Osteocyte (in vitro differentiated cells): ENCODE data around the gene GAS7. TPM values are rescaled to one million over a fixed set of nuclear protein-coding genes. Genes with fewer than 3 reads are reported as not detected.

Experiments used
- DNase-seq: peaks from one replicate; pipeline ENCODE4 v3.0.0; 2021; ENCODE audit warnings: mixed read lengths; ENCODE audit not compliant: unreplicated experiment; ENCODE audit errors: extremely low spot score
- H3K27ac Mint-ChIP-seq: one replicate; pipeline ENCODE4 v1.8.0; 2021; ENCODE audit warnings: mild to moderate bottlenecking, mixed read lengths; ENCODE audit not compliant: unreplicated experiment
- H3K27me3 Mint-ChIP-seq: one replicate; pipeline ENCODE4 v1.8.0; 2021; ENCODE audit warnings: mixed read lengths; ENCODE audit not compliant: unreplicated experiment
- H3K36me3 Mint-ChIP-seq: one replicate; pipeline ENCODE4 v1.8.0; 2021; ENCODE audit warnings: mixed read lengths; ENCODE audit not compliant: unreplicated experiment
- H3K4me1 Mint-ChIP-seq: one replicate; pipeline ENCODE4 v1.8.0; 2021; ENCODE audit warnings: mixed read lengths; ENCODE audit not compliant: unreplicated experiment
- H3K4me3 Mint-ChIP-seq: one replicate; pipeline ENCODE4 v1.8.0; 2021; ENCODE audit warnings: mild to moderate bottlenecking, moderate library complexity, mixed read lengths; ENCODE audit not compliant: unreplicated experiment
- H3K9me3 Mint-ChIP-seq: one replicate; pipeline ENCODE4 v1.8.0; 2021; ENCODE audit warnings: mixed read lengths; ENCODE audit not compliant: unreplicated experiment
- total RNA-seq: library from RNA; stranded (reverse); gene quantifications from 2 replicates; pipeline ENCODE4 v1.2.1, GENCODE V29; 2021
- TF ChIP-seq, protein P1 (sequence below): fragments of 200-600 bp; sonication (generic); IDR thresholded peaks from 2 replicates; pipeline ENCODE4 v1.5.0; 2021; ENCODE audit warnings: antibody characterized with exemption, mild to moderate bottlenecking, moderate library complexity

Gene GAS7
- total RNA-seq, 1 donor from 2014 or later, result 18.1 TPM

DNA sequence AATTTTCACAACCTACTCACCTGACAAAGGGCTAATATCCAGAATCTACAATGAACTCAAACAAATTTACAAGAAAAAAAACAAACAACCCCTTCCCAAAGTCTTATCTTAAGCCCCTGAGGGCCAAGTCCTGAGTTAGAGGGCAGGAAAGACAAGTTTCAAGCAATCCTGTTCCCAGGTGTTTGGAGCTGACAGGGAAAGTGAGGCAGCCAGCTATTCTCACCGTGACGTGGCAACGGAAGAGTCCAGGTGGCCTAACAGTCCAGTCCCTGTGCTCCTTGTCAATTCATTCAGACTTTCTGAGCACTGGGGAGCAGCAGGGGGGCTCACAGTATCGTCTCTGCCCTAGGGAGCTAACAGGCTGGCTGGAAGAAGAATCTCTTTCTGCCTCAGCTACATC, 203.6 kb downstream of the GAS7 start:
- Mint-ChIP-seq H3K36me3 (no peaks in the 10 kb centered on the region), H3K27me3 (peaks cover 7% of the 10 kb centered on the region), H3K4me1 (no peaks in the 10 kb centered on the region), H3K4me3 (no peak overlapping the region), H3K27ac (no peak overlapping the region), H3K9me3 (peaks cover under 1% of the 10 kb centered on the region)
- TF ChIP-seq, protein P1, sequence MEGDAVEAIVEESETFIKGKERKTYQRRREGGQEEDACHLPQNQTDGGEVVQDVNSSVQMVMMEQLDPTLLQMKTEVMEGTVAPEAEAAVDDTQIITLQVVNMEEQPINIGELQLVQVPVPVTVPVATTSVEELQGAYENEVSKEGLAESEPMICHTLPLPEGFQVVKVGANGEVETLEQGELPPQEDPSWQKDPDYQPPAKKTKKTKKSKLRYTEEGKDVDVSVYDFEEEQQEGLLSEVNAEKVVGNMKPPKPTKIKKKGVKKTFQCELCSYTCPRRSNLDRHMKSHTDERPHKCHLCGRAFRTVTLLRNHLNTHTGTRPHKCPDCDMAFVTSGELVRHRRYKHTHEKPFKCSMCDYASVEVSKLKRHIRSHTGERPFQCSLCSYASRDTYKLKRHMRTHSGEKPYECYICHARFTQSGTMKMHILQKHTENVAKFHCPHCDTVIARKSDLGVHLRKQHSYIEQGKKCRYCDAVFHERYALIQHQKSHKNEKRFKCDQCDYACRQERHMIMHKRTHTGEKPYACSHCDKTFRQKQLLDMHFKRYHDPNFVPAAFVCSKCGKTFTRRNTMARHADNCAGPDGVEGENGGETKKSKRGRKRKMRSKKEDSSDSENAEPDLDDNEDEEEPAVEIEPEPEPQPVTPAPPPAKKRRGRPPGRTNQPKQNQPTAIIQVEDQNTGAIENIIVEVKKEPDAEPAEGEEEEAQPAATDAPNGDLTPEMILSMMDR, result no peak
- DNase-seq, result no peak

DNA sequence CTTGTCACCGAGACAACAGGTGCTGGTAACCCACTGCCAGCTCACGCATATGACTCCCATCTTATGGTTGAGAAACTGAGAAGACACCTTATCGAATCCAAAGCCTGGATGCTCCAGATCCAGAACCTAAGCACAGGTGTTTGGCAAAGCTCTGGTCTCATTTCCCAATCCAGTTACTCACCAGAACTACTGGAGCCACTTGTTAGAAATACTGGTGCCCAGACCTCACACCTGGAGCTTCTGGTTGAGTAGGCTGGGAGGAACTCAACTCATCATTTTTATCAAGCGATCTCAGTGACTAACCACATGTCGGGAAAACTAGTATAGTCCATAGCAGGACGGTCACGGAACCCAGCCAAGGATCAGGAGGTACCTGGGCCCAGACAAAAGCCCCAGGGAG, 206.6 kb downstream of the GAS7 start:
- Mint-ChIP-seq H3K36me3 (no peaks in the 10 kb centered on the region), H3K9me3 (peaks cover 5% of the 10 kb centered on the region), H3K4me3 (no peak overlapping the region), H3K4me1 (no peaks in the 10 kb centered on the region), H3K27me3 (peaks cover 4% of the 10 kb centered on the region), H3K27ac (no peak overlapping the region)
- DNase-seq, result no peak
- TF ChIP-seq, protein P1, result no peak

DNA sequence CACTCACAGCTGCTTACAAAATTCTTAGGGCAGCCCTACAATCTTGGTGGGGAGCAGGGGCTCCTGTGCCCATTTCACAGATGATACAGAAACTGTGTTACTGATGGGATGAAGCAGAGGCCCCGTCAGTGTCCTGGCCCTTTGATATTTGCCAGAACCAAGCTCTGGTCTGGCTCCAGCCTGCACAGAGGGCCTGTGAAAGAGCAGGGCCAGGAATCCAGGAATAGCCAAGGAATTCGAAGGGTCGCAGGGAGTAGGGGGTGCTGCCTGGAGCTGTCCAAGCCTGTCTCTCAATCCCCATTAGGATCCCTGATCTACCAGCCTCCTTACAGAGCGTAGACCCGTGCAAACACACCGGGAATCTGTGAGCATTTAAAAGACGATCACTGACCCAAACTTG, 207.1 kb downstream of the GAS7 start:
- H3K27ac Mint-ChIP-seq, result no peak overlapping the region
- H3K4me1 Mint-ChIP-seq, result no peaks in the 10 kb centered on the region
- TF ChIP-seq, protein P1, result no peak
- H3K36me3 Mint-ChIP-seq, result no peaks in the 10 kb centered on the region
- H3K4me3 Mint-ChIP-seq, result no peak overlapping the region
- H3K27me3 Mint-ChIP-seq, result peaks cover 4% of the 10 kb centered on the region
- peaks cover 5% of the 10 kb centered on the region for H3K9me3 Mint-ChIP-seq
- no peak for DNase-seq

- no peaks in the 10 kb centered on the region for H3K27me3 Mint-ChIP-seq
- H3K9me3 Mint-ChIP-seq, result peaks cover 5% of the 10 kb centered on the region
- no peaks in the 10 kb centered on the region for H3K4me1 Mint-ChIP-seq
- TF ChIP-seq, protein P1, result peak; percentile 73
- H3K27ac Mint-ChIP-seq, result no peak overlapping the region
- H3K4me3 Mint-ChIP-seq, result no peak overlapping the region
- H3K36me3 Mint-ChIP-seq, result no peaks in the 10 kb centered on the region
- DNase-seq, result no peak
Observed at GRCh38 chr17:9987779-9988585, 210.4 kb downstream of the GAS7 start.

GRCh38 chr17:9986754-9987382, 211.5 kb downstream of the GAS7 start:
- Mint-ChIP-seq H3K36me3 (no peaks in the 10 kb centered on the region), H3K9me3 (peaks cover 5% of the 10 kb centered on the region), H3K4me3 (no peak overlapping the region), H3K4me1 (no peaks in the 10 kb centered on the region), H3K27me3 (no peaks in the 10 kb centered on the region), H3K27ac (no peak overlapping the region)
- DNase-seq, result no peak
- TF ChIP-seq, protein P1, result no peak
